Peyer's patch (tissue), 4 donors: ENCODE measurements around the gene SEPTIN6.

Experiments used
- CTCF ChIP-seq, 6 experiments: fragments of 450-650 bp in 4 of 6; fragments of 200-600 bp in 2 of 6; sonication (generic) in 1 of 6; IDR thresholded peaks; one replicate each; pipeline ENCODE4 v1.5.1; 2017 to 2019; ENCODE audit warnings: antibody characterized with exemption in 6 of 6, mild to moderate bottlenecking in 3 of 6, moderate library complexity in 1 of 6
- POLR2A ChIP-seq, 2 donors: fragments of 450-650 bp; IDR thresholded peaks; one replicate each; pipeline ENCODE4 v1.5.1; 2017; ENCODE audit warnings: antibody characterized with exemption in 2 of 2, mild to moderate bottlenecking in 2 of 2, moderate library complexity in 2 of 2

- TF ChIP-seq CTCF (IDR thresholded peaks at IDR 0.05), result no peak
- TF ChIP-seq POLR2A (IDR thresholded peaks at IDR 0.05), result no peak
Observed at GRCh38 chrX:119709630-119710029, 16.7 kb upstream of the SEPTIN6 start.
